ENCODE results near the gene PARN.
"Not testable (repeated sequence)": the region's sequence is repeated elsewhere in the genome, so short reads cannot be mapped to it uniquely, and the experiment has no call there.

Gene PARN

DNA sequence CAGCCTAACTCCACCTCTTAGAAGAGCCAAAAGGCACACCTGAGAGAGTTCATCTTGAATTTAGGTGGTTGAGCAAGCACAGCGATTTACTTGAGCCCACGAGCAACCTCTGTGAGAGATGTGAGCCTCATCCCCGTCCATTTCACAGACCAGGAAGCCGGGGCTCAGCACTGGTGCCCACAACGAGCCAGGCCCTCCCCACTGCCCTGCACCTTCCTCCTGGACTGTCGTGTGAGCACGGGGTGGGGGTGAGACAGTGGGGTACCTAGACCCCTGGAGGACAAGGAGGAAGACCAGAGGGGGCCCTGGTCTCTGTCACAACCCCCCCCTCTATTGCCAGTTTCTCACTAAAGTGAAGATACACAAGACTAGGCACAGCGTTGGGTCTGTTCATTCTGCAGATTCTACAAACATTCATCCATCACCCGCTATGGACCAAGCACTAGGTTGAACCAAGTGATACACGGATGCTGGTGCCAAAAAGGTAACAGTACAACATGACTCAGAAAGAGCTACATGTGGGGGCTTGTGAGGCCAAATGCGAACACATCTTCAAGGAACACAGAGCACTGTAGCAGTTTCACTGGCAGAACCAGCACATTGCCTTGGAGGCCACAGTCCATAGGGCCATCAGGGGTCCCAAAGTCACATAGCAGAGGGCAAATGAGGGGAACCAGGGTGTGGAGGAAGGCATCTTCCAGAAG, 231.9 kb downstream of the PARN start:
- FAIRE-seq = no peak

DNA sequence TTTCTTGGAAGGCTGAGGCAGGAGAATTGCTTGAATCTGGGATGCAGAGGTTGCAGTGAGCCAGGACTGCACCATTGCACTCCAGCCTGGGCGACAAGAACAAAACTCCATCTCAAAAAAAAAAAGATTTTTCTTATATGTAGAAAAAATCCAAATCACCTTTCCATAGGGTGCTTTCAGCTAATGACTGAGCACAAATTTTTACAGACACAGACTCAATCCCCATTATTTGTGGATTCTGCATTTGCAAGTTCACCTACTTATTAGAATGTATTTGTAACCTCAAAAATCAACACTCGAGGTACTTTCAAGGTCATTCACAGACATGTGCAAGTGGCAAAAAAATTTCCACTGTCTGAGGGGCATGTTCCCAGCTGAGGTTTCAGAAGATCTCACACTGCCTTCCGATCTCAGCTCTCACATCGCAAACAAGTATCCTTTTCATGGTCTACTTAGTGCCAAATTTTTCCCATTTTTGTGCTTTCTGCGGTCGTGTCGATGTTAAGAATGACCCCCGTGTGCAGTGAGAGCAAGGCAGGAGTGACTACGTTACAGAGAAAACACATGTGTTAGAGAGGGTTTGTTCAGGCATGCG, 234.3 kb downstream of the PARN start:
- not testable (repeated sequence) for FAIRE-seq

DNA sequence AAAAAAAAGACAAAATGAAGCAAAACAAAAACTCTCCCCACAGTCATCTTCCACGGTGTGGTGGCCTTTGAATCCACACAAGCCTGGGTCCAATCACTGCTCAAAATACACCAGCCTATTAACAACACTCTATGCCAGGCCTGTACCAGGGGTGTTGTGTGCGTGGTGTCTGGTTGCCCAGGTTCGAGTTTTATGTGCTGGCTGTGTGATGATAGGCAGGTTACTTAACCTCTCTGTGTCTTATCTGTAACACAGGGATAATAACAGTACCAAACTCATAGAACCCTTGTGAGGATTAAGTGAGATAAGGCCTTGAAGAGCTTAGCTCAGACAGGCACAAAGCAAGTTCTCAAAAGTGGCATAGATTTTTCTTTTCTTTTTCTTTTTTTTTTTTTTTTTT, 235.2 kb downstream of the PARN start:
- no peak for FAIRE-seq

DNA sequence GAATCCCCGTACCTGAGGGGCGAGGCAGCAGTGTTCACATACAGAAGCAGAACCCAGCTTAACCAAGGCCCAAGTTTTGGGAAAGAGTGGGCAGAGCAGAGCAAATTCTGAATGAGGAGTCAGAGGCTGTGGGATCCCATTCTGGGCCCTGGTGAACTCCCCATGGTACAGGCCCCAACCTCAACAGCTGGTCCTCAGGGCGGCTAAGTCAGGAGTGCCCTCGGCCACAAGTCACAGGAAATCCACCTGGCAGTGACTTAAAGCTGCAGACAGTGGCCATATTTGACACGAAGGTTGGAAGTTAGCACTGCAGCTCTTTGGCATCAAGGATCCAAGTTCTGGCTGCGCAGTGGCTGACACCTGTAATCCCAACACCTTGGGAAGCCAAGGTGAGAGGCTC, 237.1 kb downstream of the PARN start:
- FAIRE-seq = no peak

DNA sequence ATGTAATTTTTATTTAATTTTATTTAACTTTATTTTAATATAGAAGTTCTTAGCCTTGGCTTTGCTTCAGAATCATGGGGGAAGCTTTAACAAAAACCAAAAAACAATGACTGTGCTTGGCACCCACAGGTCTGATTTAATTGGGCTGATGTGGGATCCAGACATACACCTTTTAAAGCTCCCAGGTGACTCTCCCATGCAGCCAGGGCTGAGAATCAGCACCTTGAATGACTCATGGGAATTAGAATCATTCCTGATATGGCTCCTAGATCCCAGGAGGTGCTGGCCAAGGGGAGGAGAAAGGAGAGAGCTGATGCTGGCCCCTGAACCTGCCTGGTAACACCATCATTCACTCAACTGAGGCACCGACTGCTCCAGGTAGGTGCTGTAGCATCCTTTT, 240.7 kb downstream of the PARN start:
- no peak for FAIRE-seq

DNA sequence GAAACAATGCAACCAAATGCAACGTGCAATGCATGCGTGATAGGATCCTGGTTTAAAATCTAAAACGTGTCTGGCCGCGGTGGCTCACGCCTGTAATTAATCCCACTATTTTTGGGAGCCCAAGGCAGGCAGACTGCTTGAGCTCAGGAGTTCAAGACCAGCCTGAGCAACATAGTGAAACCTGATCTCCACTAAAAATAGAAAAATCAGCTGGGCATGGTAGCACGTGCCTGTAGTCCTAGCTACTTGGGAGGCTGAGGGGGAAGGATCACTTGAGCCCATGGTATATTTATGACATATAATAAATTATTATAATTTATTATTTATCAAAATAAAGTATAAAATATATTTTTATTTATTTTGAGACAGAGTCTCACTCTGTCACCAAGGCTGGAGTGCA, 241.8 kb downstream of the PARN start:
- FAIRE-seq = no peak

DNA sequence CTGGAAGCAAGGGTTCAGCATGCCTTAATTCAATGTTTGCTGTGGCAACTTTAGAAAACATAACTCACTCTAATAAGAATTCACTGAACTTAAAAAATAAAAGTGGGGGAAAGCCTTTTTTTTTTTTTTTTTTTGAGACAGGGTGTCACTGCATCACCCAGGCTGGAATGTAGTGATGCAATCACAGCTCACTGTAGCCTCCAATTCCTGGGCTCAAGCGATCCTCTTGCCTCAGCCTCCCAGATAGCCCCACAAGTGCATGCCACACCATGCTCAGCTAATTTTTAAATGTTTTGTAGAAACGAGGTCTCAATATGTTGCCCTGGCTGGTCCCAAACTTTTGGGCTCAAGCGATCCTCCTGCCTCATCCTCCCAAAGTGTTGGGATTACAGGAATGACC, 243.9 kb downstream of the PARN start:
- no peak for FAIRE-seq
